Astrocyte of the cerebellum (primary cell): ENCODE data around the gene FZD7.

ENCODE experiments used
- DNase-seq: peaks from one replicate; pipeline ENCODE4 v3.0.0-alpha.2; 2011; ENCODE audit warnings: low read depth
- H3K4me3 ChIP-seq: 2 replicates; pipeline ENCODE4 v1.5.1; 2011; ENCODE audit warnings: mild to moderate bottlenecking, low read depth, low read length, moderate library complexity
- CTCF ChIP-seq: IDR thresholded peaks from 2 replicates; pipeline ENCODE4 v1.5.1; 2012; ENCODE audit warnings: low read length, low read depth, moderate library complexity, mild to moderate bottlenecking; ENCODE audit errors: missing control alignments
- in situ Hi-C: cut with HindIII; loops from 2 replicates; pipeline ENCODE4 v1.10.0; 2017; ENCODE audit warnings: low sequenced_read_pairs

The FZD7 gene

GRCh38 chr2:202001826-202002225 is 31.8 kb upstream of the FZD7 start:
- in situ Hi-C loops, result no loop called here
- no peak for TF ChIP-seq CTCF
- H3K4me3 ChIP-seq, result no peak overlapping the region
- DNase-seq, result no peak

GRCh38 chr2:202002381-202002780 is 31.3 kb upstream of the FZD7 start:
- TF ChIP-seq CTCF, result no peak
- H3K4me3 ChIP-seq, result no peak overlapping the region
- DNase-seq, result no peak
- in situ Hi-C loops, result no loop called here

- no peak overlapping the region for H3K4me3 ChIP-seq
- no peak for TF ChIP-seq CTCF
- no peak for DNase-seq
- in situ Hi-C loops, result no loop called here
Observed at GRCh38 chr2:202005272-202005887, 28.3 kb upstream of the FZD7 start.

GRCh38 chr2:202006301-202006700 is 27.4 kb upstream of the FZD7 start:
- in situ Hi-C loops, result no loop called here
- TF ChIP-seq CTCF, result no peak

GRCh38 chr2:202007015-202007982 is 26.4 kb upstream of the FZD7 start:
- TF ChIP-seq CTCF, result peak; percentile 29
- DNase-seq, result no peak
- in situ Hi-C loops, result no loop called here
- no peak overlapping the region for H3K4me3 ChIP-seq

More at GRCh38 chr2:202006301-202006700, 27.4 kb upstream of the FZD7 start:
- H3K4me3 ChIP-seq, result no peak overlapping the region
- no peak for DNase-seq

- H3K4me3 ChIP-seq, result no peak overlapping the region
- no peak for TF ChIP-seq CTCF
- in situ Hi-C loops, result no loop called here
- no peak for DNase-seq
Observed at GRCh38 chr2:202007983-202008354, 25.7 kb upstream of the FZD7 start.
